LNCAP (cell line): ENCODE results near the gene DCAF15.

Source experiments
- TF ChIP-seq, protein P1 (sequence below): fragments of 450-650 bp; IDR thresholded peaks from 2 replicates; pipeline ENCODE4 v1.5.1; 2017; ENCODE audit warnings: mild to moderate bottlenecking

Gene DCAF15

DNA sequence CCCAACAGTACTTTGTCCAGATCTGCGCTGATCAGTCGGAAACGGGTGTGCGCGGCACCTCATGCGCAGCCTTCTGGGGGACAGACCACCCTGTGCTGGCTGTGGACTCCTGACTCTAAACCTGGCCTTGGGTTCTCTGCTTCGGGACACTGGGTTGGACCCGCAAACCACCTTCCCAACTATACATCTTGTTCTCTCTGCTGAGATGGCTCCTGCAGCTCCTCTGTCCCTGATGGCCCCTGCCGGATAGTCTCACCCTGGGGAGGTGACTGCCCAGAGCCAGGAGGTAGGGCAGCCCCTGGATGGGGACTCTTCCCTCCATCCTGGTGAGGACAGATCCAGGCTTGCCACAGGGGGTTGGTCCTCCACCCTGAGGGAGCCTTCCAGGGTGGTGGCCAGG lies 30.5 kb downstream of the DCAF15 start:
- TF ChIP-seq, protein P1, sequence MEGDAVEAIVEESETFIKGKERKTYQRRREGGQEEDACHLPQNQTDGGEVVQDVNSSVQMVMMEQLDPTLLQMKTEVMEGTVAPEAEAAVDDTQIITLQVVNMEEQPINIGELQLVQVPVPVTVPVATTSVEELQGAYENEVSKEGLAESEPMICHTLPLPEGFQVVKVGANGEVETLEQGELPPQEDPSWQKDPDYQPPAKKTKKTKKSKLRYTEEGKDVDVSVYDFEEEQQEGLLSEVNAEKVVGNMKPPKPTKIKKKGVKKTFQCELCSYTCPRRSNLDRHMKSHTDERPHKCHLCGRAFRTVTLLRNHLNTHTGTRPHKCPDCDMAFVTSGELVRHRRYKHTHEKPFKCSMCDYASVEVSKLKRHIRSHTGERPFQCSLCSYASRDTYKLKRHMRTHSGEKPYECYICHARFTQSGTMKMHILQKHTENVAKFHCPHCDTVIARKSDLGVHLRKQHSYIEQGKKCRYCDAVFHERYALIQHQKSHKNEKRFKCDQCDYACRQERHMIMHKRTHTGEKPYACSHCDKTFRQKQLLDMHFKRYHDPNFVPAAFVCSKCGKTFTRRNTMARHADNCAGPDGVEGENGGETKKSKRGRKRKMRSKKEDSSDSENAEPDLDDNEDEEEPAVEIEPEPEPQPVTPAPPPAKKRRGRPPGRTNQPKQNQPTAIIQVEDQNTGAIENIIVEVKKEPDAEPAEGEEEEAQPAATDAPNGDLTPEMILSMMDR = no peak

DNA sequence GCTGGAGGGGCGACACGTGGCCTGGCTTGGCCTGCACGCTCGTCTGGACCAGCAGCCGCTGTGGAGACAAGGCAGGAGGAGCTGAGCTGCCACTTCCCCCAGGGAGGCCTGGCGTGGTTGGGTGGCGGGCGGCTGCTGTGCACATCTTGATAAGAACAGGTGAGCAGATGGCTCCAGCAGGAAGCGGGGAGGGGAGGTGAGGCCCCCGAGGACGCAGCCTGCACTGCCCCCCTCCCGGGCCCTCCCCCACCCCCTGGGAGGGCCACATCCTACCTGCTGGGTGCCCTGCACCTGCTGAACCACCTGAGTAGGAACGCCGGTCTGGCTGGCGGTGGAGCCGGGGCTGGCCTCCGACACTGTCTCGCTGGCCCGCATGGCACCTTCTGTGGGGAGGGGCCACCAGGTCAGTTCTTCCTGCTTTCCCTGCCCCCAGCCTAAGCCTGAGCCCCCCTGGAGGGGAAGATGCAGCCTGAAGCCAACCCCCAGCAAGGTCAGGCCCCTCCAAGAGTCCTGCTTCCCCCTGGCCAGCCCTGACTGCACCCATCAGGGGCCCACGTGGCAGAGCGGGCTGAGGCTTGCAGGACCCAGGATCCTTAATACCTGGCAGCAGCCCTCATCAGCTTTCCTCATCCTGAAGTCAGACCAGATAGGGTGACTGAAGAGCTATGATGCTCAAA lies 31.0 kb downstream of the DCAF15 start:
- TF ChIP-seq, protein P1 = no peak

DNA sequence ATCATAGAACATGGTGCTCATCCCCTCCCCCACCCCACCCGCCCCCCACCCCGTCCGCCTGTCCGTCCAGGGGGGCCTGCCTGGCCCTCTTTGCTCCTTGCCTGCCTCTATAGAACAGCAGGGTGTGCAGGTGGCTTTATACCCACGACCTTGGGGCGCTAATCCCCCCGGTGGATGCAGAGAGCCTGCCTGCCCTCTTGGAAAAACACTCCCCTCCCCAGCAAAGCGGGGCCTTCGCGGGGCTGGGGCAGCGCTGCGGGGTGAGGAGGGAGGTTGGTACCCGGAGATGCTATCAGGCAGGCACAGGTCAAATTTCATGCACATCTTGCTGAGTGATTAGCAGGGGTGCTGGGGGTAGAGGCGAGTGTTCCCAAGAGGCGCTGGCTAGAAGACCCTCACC lies 31.9 kb downstream of the DCAF15 start:
- TF ChIP-seq, protein P1 = no peak

DNA sequence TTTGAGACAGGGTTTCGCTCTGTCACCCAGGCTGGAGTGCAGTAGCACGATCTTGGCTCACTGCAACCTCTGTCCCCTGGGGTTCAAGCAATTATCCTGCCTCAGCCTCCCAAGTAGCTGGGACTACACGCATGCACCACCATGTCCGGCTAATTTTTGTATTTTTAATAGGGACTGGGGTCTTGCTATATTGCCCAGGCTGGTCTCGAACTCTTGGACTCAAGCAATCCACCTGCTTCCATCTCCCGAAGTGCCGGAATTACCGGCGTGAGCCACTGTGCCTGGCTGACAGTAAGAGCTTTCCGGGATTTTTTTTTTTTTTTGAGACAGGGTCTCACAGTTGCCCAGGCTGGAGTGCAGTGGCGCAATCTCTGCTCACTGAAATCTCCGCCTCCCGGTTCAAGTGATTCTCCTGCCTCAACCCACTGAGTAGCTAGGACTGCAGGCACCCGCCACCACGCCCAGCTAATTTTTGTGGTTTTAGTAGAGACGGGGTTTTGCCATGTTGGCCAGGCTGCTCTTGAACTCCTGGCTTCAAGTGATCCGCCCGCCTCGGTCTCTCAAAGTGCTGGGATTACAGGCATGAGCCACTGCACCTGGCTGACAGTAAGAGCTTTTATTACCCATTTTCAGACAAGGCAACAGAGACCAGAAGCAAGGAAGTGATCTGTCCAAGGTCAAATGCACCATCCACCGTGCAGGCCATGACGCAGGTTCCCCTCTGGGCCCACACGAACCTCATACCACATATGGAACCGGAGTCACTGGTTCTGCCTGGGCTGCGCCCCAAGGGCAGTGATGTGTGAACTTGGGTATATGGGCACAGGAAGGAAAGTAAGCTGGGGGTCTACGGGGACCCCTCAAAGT lies 32.8 kb downstream of the DCAF15 start:
- TF ChIP-seq, protein P1 = no peak

DNA sequence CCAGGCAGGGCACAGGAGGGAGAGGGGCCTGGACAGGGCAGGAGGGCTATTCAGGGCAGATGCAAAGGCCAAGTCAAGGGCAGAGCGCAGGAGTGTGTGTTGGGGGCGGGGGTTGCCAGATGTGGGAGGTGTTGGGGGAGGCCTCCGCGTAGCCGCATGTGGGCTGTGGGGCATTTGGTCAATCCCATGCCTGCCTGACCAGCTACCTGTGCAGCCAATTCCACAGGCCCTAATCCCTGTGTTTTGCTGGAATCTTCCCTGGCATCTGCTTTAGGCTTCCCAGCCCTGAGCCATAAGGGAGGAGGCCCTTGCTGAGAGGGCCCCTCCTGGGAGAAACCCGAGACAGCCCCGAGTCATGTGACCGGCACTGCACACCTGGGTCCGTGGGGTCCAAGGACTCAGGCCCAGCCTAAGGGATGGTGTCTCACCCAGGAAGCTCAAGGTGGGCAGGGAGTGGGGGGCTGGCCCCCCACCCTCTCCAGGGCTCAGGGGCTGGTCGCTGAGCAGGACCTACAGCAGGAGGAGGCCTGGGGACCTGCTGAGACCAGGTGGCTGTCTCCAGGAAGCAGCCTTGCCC lies 33.5 kb downstream of the DCAF15 start:
- TF ChIP-seq, protein P1 = no peak

DNA sequence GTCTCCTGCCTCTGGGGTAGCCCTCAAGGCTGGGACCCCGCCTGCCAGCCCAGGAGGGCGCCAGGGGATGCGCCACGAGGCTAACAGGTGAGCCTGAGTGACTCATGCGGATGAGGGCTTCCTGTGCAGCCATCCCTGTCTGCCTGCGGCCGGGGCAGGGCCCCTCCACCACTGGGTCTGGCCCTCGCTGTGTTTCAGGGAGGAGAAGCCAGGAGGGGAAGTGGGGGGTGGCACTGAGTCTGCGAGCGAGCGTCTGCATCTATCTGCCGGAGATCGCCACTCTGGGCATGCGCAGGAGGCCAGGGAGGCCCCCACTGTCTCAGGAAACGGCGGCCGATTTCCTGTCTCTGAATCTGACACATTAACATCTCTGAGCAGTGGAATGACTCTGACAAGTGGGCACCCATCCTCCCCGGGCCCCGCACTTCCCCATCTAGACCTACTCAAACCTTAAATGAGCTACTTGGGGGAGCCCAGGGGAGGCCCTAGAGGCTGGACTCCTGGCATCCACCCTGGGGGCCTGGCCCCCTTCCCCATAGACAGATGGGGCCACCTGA lies 34.1 kb downstream of the DCAF15 start:
- TF ChIP-seq, protein P1 = no peak

DNA sequence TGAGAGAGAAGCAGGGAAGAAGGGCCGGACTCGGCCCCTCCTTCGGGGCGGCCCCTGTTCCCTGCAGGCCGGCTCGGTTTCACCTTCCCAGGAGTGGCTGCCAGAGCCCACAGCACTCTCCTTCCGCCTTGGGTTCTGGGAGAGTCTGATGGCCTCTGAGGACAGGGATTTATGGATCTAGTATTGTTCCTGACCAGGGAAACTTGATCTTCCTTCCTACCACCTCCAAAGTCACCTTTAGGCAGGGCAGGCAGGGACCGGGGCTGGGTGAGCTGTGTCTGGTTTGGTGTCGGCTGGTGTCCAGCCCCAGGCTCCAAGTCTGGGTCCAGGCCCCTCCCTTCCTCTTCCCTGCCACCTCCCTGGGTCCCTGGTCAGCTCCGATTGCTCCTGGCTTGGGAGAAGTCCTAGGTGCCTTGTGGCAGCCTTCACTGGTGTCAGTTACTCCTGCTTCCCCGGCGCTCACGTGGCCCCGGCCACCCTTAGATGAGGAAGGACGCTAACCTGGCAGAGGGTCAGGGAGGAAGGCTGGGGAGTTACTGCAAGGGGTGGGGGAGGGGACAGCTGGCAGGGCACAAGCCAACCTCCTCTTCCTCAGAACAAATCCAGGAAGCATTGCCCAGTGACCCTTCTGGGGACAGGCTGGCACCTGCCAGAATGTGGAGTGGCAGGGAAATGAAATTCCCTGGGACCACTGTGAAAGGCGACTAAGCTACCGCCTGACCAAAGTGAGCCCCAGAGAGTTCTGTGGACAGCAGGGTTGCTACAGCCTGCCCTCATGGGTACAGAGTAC lies 35.0 kb downstream of the DCAF15 start:
- TF ChIP-seq, protein P1 = no peak
